ENCODE results near the gene RPRM. TPM values are rescaled to one million over a fixed set of nuclear protein-coding genes. Genes with fewer than 3 reads are reported as not detected.

The RPRM gene
- total RNA-seq, 1 donor from 2014 or later: not detected

DNA sequence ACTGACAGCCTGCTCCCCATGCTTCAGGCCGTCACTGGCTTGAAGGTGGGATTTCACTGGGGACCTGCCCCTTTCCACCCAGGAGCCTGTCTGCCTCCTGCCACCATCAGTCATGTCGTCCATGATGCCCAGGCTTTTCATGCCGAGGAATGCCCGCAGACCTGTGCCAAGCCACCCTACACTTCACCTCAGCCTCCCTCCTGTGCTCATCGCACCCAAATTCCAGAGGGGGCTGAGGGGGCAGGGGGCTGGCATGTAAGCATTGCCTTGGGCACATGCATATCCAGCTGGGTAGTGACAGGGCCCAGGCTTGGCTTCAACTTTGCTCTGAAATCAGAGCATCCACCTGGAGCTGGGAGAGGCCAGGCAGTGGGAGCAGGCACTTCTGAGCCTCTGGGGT lies 20.9 kb upstream of the RPRM start:
- FAIRE-seq (no peak), DNase-seq (ENCODE audit: low read depth) (no peak)
- Histone ChIP-seq H3K27me3 (ENCODE audit: control insufficient read depth, insufficient read depth, low read length) (no peaks in the 10 kb centered on the region), H3K36me3 (ENCODE audit: control insufficient read depth, insufficient read depth, low read length) (no peaks in the 10 kb centered on the region), H3K4me3 (ENCODE audit: low read depth, low read length) (no peak overlapping the region)
- no peak for TF ChIP-seq CTCF (IDR thresholded peaks at IDR 0.05; ENCODE audit: insufficient read depth, low read length, severe bottlenecking)

DNA sequence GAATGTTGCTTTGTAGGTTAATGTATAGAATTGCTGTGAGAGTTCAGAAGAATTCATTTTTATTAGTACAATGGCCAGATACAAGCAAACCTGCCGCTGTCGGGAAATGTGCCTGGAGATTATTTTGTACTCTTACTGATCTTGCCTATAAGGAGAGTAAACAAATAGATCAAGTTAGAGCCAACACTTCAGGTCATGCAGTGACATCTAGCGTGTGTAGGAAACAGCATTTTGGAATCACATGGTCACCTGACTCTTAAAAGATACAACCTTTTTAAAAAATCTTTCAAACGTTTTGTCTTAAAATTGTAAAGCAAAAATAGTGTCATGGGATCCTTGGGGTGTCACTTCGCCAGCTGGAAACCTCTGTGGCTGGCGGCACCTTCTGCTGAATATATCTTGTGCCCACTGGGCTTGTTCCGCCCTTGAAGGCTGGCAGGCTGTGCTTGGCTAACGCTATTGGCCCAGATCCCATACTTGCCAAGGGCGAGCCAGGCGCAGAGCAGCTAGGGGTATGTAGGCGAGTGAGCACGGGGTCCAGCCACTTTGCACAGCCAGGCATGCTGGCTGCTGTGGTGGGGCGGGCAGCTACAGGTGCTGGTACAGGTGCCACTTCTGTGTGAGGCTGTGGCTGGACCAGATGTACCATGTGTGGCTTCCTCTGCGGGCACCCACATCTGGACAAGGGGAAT lies 19.5 kb upstream of the RPRM start:
- no peak for FAIRE-seq
- no peak for TF ChIP-seq CTCF (IDR thresholded peaks at IDR 0.05; ENCODE audit: insufficient read depth, low read length, severe bottlenecking)
- Histone ChIP-seq H3K36me3 (ENCODE audit: control insufficient read depth, insufficient read depth, low read length) (no peaks in the 10 kb centered on the region), H3K27me3 (ENCODE audit: control insufficient read depth, insufficient read depth, low read length) (no peaks in the 10 kb centered on the region), H3K4me3 (ENCODE audit: low read depth, low read length) (no peak overlapping the region)
- DNase-seq (ENCODE audit: low read depth): no peak

DNA sequence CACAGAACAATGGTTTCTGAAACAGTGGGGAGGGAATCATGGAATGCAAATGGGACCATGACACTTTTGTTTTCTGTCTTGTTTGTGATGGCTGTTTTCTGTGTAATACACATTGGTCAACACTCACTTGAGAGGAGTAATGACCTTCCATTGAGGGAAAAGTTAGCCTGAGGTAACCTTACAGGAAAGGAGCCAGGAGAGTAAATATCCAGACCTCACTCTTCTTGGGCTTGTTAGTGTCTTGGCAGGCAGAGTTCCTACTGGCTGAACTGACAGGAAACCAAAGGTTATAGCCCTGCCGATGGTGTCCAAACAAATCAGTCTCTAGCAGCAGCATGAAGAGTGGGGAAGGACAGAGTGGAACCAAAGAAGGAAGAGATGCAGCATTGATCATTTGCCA lies 17.2 kb upstream of the RPRM start:
- no peak for FAIRE-seq
- no peak for TF ChIP-seq CTCF (IDR thresholded peaks at IDR 0.05; ENCODE audit: insufficient read depth, low read length, severe bottlenecking)
- Histone ChIP-seq H3K27me3 (ENCODE audit: control insufficient read depth, insufficient read depth, low read length) (no peaks in the 10 kb centered on the region), H3K4me3 (ENCODE audit: low read depth, low read length) (no peak overlapping the region), H3K36me3 (ENCODE audit: control insufficient read depth, insufficient read depth, low read length) (no peaks in the 10 kb centered on the region)
- DNase-seq (ENCODE audit: low read depth): no peak

DNA sequence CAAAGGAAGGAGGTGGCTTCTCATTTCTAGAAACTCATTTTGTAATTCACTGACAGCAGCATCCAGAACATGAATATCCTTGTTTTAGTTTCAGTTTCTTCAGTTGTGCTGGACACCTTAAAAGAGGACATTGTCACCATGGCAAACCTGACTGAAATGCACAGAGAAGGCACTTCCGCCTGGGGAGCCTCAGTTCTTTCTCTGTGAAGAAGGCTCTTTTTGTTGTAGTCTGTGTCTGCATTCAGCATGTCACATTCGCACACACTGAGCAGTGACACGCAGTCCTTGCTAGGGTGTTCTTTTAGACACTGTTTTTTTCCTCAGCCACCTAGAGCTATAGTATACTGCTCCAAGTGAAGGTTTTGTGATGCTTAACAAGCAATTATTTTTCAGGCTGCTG lies 9.5 kb upstream of the RPRM start:
- no peak for TF ChIP-seq CTCF (IDR thresholded peaks at IDR 0.05; ENCODE audit: insufficient read depth, low read length, severe bottlenecking)
- no peaks in the 10 kb centered on the region for H3K36me3 ChIP-seq (ENCODE audit: control insufficient read depth, insufficient read depth, low read length)
- H3K27me3 ChIP-seq (ENCODE audit: control insufficient read depth, insufficient read depth, low read length): no peaks in the 10 kb centered on the region
- DNase-seq (ENCODE audit: low read depth) (no peak), FAIRE-seq (no peak)
- no peak overlapping the region for H3K4me3 ChIP-seq (ENCODE audit: low read depth, low read length)

GRCh38 chr2:153487448-153487847 lies 8.9 kb upstream of the RPRM start:
- Histone ChIP-seq H3K4me3 (ENCODE audit: low read depth, low read length) (no peak overlapping the region), H3K36me3 (ENCODE audit: control insufficient read depth, insufficient read depth, low read length) (no peaks in the 10 kb centered on the region), H3K27me3 (ENCODE audit: control insufficient read depth, insufficient read depth, low read length) (no peaks in the 10 kb centered on the region)
- DNase-seq (ENCODE audit: low read depth) (peak; percentile 68), FAIRE-seq (no peak)
- no peak for TF ChIP-seq CTCF (IDR thresholded peaks at IDR 0.05; ENCODE audit: insufficient read depth, low read length, severe bottlenecking)

- no peaks in the 10 kb centered on the region for H3K36me3 ChIP-seq (ENCODE audit: control insufficient read depth, insufficient read depth, low read length)
- DNase-seq (ENCODE audit: low read depth): no peak
- no peak overlapping the region for H3K4me3 ChIP-seq (ENCODE audit: low read depth, low read length)
- FAIRE-seq: no peak
- peaks cover 19% of the 10 kb centered on the region for H3K27me3 ChIP-seq (ENCODE audit: control insufficient read depth, insufficient read depth, low read length)
- TF ChIP-seq CTCF (IDR thresholded peaks at IDR 0.05; ENCODE audit: insufficient read depth, low read length, severe bottlenecking): no peak
Measured at GRCh38 chr2:153479573-153479972, 1.0 kb upstream of the RPRM start.
